ENCODE results near the gene MAD2L1.

- TF ChIP-seq CTCF (IDR thresholded peaks at IDR 0.05) (no peak), ZFX (IDR thresholded peaks at IDR 0.05; ENCODE audit: borderline replicate concordance) (no peak)
Observed at GRCh38 chr4:120064887-120065286, 1.8 kb downstream of the MAD2L1 start.

Data from 22Rv1 (cell line).